Neural cell (in vitro differentiated cells): ENCODE data around the gene RRAGA. TPM values are rescaled to one million over a fixed set of nuclear protein-coding genes. Genes with fewer than 3 reads are reported as not detected.

Experiments
- H2AFZ ChIP-seq: fragments of 200-600, 300-800 bp; sonication (generic), shearing (Covaris generic); 2 replicates; pipeline ENCODE4 v1.6.0; 2014; ENCODE audit warnings: low read depth, mild to moderate bottlenecking, antibody characterized with exemption, low read length, moderate library complexity
- H3F3A ChIP-seq: fragments of 200-600 bp; shearing (Covaris generic); 2 replicates; pipeline ENCODE4 v1.6.1; 2016; ENCODE audit warnings: mild to moderate bottlenecking, moderate library complexity, mixed read lengths, antibody characterized with exemption, low read length; ENCODE audit not compliant: insufficient read depth, poor library complexity, severe bottlenecking
- H3K27ac ChIP-seq: fragments of 200-600, 300-800 bp; sonication (generic), shearing (Covaris generic); 2 replicates; pipeline ENCODE4 v1.5.1; 2014; ENCODE audit warnings: mild to moderate bottlenecking, low read length, moderate library complexity
- H3K27me3 ChIP-seq: fragments of 300-800, 200-600 bp; sonication (generic), shearing (Covaris generic); 2 replicates; pipeline ENCODE4 v1.6.0; 2014; ENCODE audit warnings: mild to moderate bottlenecking, low read depth, low read length, moderate library complexity; ENCODE audit not compliant: insufficient read depth
- H3K36me3 ChIP-seq: fragments of 300-800, 200-600 bp; sonication (generic), shearing (Covaris generic); 2 replicates; pipeline ENCODE4 v1.5.1; 2014; ENCODE audit warnings: mild to moderate bottlenecking, antibody characterized with exemption, low read length, moderate library complexity; ENCODE audit not compliant: insufficient read depth
- H3K4me2 ChIP-seq: fragments of 300-800, 200-600 bp; sonication (generic), shearing (Covaris generic); 2 replicates; pipeline ENCODE4 v1.6.0; 2014; ENCODE audit warnings: mild to moderate bottlenecking, low read length
- H3K4me3 ChIP-seq: fragments of 300-800, 200-600 bp; sonication (generic), shearing (Covaris generic); 2 replicates; pipeline ENCODE4 v1.5.1; 2014; ENCODE audit warnings: mild to moderate bottlenecking, low read length, moderate library complexity
- H3K79me2 ChIP-seq: fragments of 200-600 bp; shearing (Covaris generic); replicated peaks from 2 replicates; pipeline ENCODE4 v1.6.0; 2014; ENCODE audit warnings: mild to moderate bottlenecking, low read length, moderate library complexity; ENCODE audit not compliant: insufficient read depth
- H3K9ac ChIP-seq: fragments of 300-800, 200-600 bp; sonication (generic), shearing (Covaris generic); 2 replicates; pipeline ENCODE4 v1.6.1; 2016; ENCODE audit warnings: mild to moderate bottlenecking, low read length, mixed read lengths
- H3K9me2 ChIP-seq: fragments of 200-600 bp; shearing (Covaris generic); 2 replicates; pipeline ENCODE4 v1.6.1; 2016; ENCODE audit warnings: mild to moderate bottlenecking, low read length, mixed read lengths; ENCODE audit not compliant: insufficient read depth
- H3K9me3 ChIP-seq: fragments of 200-600, 300-800 bp; sonication (generic), shearing (Covaris generic); 2 replicates; pipeline ENCODE4 v1.6.1; 2016; ENCODE audit warnings: mild to moderate bottlenecking, mixed run types, low read length, moderate library complexity, mixed read lengths
- H4K20me1 ChIP-seq: fragments of 200-600 bp; shearing (Covaris generic); 2 replicates; pipeline ENCODE4 v1.6.1; 2016; ENCODE audit warnings: mild to moderate bottlenecking, mixed run types; ENCODE audit not compliant: insufficient read depth
- CTCF ChIP-seq: fragments of 450-650 bp; IDR thresholded peaks from 2 replicates; pipeline ENCODE4 v1.5.1; 2014; ENCODE audit warnings: antibody characterized with exemption, mild to moderate bottlenecking, moderate library complexity; ENCODE audit not compliant: poor library complexity, severe bottlenecking
- EP300 ChIP-seq: fragments of 450-650 bp; conservative IDR thresholded peaks from 2 replicates; pipeline ENCODE4 v1.6.1; 2014; ENCODE audit warnings: antibody characterized with exemption, mild to moderate bottlenecking, moderate library complexity; ENCODE audit not compliant: poor library complexity, severe bottlenecking
- EZH2 ChIP-seq: fragments of 200-600, 300-800 bp; shearing (Covaris generic), sonication (generic); IDR thresholded peaks from 2 replicates; pipeline ENCODE4 v1.6.1; 2014; ENCODE audit warnings: antibody characterized with exemption, low read length, borderline replicate concordance, mild to moderate bottlenecking; ENCODE audit not compliant: insufficient read depth, poor library complexity, severe bottlenecking
- POLR2AphosphoS5 ChIP-seq: IDR thresholded peaks from 2 replicates; pipeline ENCODE4 v1.6.1; 2012
- RAD21 ChIP-seq: fragments of 450-650 bp; conservative IDR thresholded peaks from 2 replicates; pipeline ENCODE4 v1.6.1; 2014; ENCODE audit warnings: antibody characterized with exemption, mild to moderate bottlenecking, moderate library complexity
- SMC3 ChIP-seq: fragments of 450-650 bp; conservative IDR thresholded peaks from 2 replicates; pipeline ENCODE4 v1.6.1; 2014; ENCODE audit warnings: antibody characterized with exemption, mild to moderate bottlenecking, moderate library complexity; ENCODE audit not compliant: poor library complexity
- TAF1 ChIP-seq: IDR thresholded peaks from 2 replicates; pipeline ENCODE4 v1.6.1; 2012; ENCODE audit warnings: low read depth
- polyA plus RNA-seq: library from polyadenylated mRNA; depleted of rRNA; stranded (reverse); fragments of >200 nt; gene quantifications from 2 replicates; pipeline ENCODE4 v1.2.3, GENCODE V29; 2014
- TF ChIP-seq, protein P1 (sequence below): IDR thresholded peaks from 2 replicates; pipeline ENCODE4 v1.6.1; 2012; ENCODE audit warnings: borderline replicate concordance

RRAGA gene
- polyA plus RNA-seq, 1 donor from 2014 or later: 81.5 TPM

DNA sequence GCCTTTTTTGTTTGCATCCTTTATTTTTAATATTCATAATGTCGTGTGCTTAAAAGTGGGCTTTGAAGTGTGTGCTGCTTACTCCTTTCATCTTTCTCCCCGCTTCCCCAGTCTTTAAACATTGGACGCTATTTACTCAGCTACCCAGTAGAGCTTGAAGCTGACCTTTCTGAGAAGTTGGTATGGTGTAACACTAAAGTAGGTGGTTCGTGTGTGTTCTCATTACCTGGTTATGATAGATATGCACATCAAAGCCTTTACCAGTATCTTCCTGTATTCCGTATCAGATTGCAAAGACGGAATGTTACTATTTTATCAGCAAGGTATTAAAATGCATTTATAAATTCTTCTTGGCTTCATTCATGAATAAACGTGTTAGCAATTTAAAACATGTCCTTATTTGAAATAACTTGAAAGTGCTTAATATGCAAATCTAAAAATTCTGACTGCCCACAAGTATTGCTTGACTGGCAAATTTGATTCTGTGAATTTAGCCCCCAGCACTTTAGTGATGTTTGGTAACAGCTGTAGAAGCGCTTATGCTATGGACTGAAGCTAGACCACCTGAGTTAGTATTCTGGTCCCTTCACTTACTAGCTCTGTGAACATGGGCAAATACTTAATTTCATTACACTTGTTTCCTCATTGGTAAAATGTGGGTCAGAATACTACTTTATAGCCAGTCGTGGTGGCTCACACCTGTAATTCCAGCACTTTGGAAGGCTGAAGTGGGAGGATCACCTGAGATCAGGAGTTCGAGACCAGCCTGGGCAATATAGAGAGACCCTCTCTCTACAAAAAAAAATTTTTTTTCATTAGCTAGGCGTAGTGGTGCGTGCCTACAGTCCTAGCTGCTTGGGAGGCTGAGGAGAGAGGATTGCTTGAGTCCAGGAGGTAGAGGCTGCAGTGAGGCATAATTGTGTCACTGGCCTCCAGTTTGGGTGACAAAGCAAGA is 1.7 kb downstream of the RRAGA start:
- H3K4me3 ChIP-seq: peak overlapping the region; percentile 94

DNA sequence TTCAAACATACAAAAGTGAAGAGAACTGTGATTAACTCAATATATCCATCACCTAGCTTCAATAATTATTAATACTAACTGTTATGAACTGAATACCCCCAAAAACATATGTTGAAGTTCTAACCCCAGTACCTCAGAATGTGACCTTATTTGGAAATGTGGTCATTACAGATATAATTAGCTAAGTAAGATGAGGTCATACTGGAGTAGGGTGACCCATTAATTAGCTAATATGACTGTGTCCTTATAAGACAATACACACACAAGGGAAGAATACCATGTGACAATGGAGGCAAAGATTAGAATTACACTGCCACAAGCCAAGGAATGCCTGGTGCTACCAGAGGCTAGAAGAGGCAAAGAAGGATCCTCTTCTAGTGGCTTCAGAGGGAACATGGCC is 7.8 kb downstream of the RRAGA start:
- H3K9ac ChIP-seq: no peak overlapping the region
- no peaks in the 10 kb centered on the region for H3F3A ChIP-seq
- no peak overlapping the region for H3K4me3 ChIP-seq
- H3K79me2 ChIP-seq: peaks cover 9% of the 10 kb centered on the region
- no peaks in the 10 kb centered on the region for H4K20me1 ChIP-seq
- H3K4me2 ChIP-seq: no peak overlapping the region
- H3K9me2 ChIP-seq: no peaks in the 10 kb centered on the region
- no peaks in the 10 kb centered on the region for H3K9me3 ChIP-seq
- no peak overlapping the region for H2AFZ ChIP-seq
- no peak overlapping the region for H3K27ac ChIP-seq
- H3K27me3 ChIP-seq: no peaks in the 10 kb centered on the region
- H3K36me3 ChIP-seq: peaks cover 12% of the 10 kb centered on the region
- no peak for TF ChIP-seq CTCF
- TF ChIP-seq, protein P1, sequence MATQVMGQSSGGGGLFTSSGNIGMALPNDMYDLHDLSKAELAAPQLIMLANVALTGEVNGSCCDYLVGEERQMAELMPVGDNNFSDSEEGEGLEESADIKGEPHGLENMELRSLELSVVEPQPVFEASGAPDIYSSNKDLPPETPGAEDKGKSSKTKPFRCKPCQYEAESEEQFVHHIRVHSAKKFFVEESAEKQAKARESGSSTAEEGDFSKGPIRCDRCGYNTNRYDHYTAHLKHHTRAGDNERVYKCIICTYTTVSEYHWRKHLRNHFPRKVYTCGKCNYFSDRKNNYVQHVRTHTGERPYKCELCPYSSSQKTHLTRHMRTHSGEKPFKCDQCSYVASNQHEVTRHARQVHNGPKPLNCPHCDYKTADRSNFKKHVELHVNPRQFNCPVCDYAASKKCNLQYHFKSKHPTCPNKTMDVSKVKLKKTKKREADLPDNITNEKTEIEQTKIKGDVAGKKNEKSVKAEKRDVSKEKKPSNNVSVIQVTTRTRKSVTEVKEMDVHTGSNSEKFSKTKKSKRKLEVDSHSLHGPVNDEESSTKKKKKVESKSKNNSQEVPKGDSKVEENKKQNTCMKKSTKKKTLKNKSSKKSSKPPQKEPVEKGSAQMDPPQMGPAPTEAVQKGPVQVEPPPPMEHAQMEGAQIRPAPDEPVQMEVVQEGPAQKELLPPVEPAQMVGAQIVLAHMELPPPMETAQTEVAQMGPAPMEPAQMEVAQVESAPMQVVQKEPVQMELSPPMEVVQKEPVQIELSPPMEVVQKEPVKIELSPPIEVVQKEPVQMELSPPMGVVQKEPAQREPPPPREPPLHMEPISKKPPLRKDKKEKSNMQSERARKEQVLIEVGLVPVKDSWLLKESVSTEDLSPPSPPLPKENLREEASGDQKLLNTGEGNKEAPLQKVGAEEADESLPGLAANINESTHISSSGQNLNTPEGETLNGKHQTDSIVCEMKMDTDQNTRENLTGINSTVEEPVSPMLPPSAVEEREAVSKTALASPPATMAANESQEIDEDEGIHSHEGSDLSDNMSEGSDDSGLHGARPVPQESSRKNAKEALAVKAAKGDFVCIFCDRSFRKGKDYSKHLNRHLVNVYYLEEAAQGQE: no peak
- no peak for TF ChIP-seq TAF1
- no peak for TF ChIP-seq SMC3
- no peak for TF ChIP-seq EP300
- TF ChIP-seq EZH2: no peak
- TF ChIP-seq RAD21: no peak

More for the DNA sequence above, 1.7 kb downstream of the RRAGA start:
- Histone ChIP-seq H3K4me2 (peak overlapping the region; percentile 85), H3K79me2 (peaks cover 33% of the 10 kb centered on the region), H3K36me3 (peaks cover 6% of the 10 kb centered on the region), H4K20me1 (no peaks in the 10 kb centered on the region), H3K9me2 (no peaks in the 10 kb centered on the region), H3K27me3 (no peaks in the 10 kb centered on the region), H3K27ac (peak overlapping the region; percentile 94), H2AFZ (no peak overlapping the region), H3K9me3 (no peaks in the 10 kb centered on the region), H3F3A (no peaks in the 10 kb centered on the region), H3K9ac (peak overlapping the region; percentile 97)
- no peak for TF ChIP-seq SMC3
- TF ChIP-seq EZH2: no peak
- no peak for TF ChIP-seq RAD21
- no peak for TF ChIP-seq EP300
- no peak for TF ChIP-seq TAF1
- TF ChIP-seq CTCF: no peak
- TF ChIP-seq, protein P1: no peak
- no peak for TF ChIP-seq POLR2AphosphoS5
